Epithelial cell of esophagus (primary cell): Measurements from ENCODE around the gene KCNB1.
A peak's percentile ranks its signal among the peaks of the same experiment; 100 is the strongest.

Source experiments
- DNase-seq: peaks from one replicate; pipeline ENCODE4 v3.0.0; 2010; ENCODE audit warnings: low read depth
- H3K4me3 ChIP-seq: 2 replicates; pipeline ENCODE4 v1.5.1; 2011; ENCODE audit warnings: mild to moderate bottlenecking, low read length, control low read depth
- CTCF ChIP-seq: IDR thresholded peaks from 2 replicates; pipeline ENCODE4 v1.5.1; 2011; ENCODE audit warnings: low read depth, mild to moderate bottlenecking, low read length, control low read depth, inconsistent platforms; ENCODE audit not compliant: insufficient read depth; ENCODE audit errors: missing control alignments

KCNB1 gene

GRCh38 chr20:49480236-49480635 is 2.2 kb downstream of the KCNB1 start:
- no peak for TF ChIP-seq CTCF
- no peak for DNase-seq
- no peak overlapping the region for H3K4me3 ChIP-seq

GRCh38 chr20:49479785-49480184 is 2.7 kb downstream of the KCNB1 start:
- H3K4me3 ChIP-seq: no peak overlapping the region
- no peak for DNase-seq
- no peak for TF ChIP-seq CTCF

GRCh38 chr20:49478754-49479689 is 3.4 kb downstream of the KCNB1 start:
- TF ChIP-seq CTCF: no peak
- peak; percentile 15 for DNase-seq
- no peak overlapping the region for H3K4me3 ChIP-seq

- no peak overlapping the region for H3K4me3 ChIP-seq
- no peak for TF ChIP-seq CTCF
These were observed 4.2 kb downstream of the KCNB1 start for GRCh38 chr20:49478266-49478665.

GRCh38 chr20:49477200-49477599 is 5.3 kb downstream of the KCNB1 start:
- no peak for DNase-seq
- no peak overlapping the region for H3K4me3 ChIP-seq
- TF ChIP-seq CTCF: no peak

More at GRCh38 chr20:49478266-49478665, 4.2 kb downstream of the KCNB1 start:
- DNase-seq: no peak

GRCh38 chr20:49476016-49476355 is 6.5 kb downstream of the KCNB1 start:
- no peak for TF ChIP-seq CTCF
- DNase-seq: no peak
- H3K4me3 ChIP-seq: no peak overlapping the region
